Activated effector memory CD4-positive, alpha-beta T cell treated with anti-CD3 and anti-CD28 coated beads, Interleukin-2, amount 50 U/mL, for 16 hours (primary cell): ENCODE data around the gene RTEL1.
A peak's percentile ranks its signal among the peaks of the same experiment; 100 is the strongest.
"Not testable (repeated sequence)": the region's sequence is repeated elsewhere in the genome, so short reads cannot be mapped to it uniquely, and the experiment has no call there.

Experiments
- DNase-seq: peaks from one replicate; pipeline ENCODE4 v3.0.0-alpha.2; 2020

The RTEL1 gene

GRCh38 chr20:63701329-63702035, 43.4 kb downstream of the RTEL1 start:
- peak; percentile 62 for DNase-seq

- DNase-seq, result peak; percentile 57
Measured at GRCh38 chr20:63702036-63702665, 44.0 kb downstream of the RTEL1 start.

GRCh38 chr20:63702751-63703470, 44.8 kb downstream of the RTEL1 start:
- peak; percentile 60 for DNase-seq

DNA sequence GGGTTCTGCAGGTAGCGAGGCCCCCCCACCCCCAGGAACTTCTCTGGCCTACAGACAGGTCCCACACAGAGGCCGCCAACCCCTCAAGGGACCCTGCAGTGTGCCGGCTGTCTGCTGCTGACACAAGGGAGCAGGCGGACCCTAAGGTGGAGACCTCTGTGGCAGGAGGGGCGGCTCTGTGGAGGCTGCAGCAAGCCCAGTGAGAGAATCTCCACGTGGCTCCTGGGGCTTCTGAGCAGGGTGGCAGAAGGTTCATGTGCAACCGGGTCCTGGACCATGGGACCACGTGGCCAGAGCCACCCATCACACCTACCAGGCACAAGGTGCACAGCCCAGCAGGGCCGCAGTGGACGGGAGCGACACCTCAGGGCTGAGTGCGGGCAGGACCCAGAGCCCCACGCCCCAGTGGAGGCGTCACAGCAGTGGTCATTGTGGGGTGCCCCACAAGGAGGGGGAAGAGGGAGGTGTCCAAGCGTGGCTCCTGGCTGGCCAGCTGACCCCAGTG, 45.4 kb downstream of the RTEL1 start:
- peak; percentile 58 for DNase-seq

DNA sequence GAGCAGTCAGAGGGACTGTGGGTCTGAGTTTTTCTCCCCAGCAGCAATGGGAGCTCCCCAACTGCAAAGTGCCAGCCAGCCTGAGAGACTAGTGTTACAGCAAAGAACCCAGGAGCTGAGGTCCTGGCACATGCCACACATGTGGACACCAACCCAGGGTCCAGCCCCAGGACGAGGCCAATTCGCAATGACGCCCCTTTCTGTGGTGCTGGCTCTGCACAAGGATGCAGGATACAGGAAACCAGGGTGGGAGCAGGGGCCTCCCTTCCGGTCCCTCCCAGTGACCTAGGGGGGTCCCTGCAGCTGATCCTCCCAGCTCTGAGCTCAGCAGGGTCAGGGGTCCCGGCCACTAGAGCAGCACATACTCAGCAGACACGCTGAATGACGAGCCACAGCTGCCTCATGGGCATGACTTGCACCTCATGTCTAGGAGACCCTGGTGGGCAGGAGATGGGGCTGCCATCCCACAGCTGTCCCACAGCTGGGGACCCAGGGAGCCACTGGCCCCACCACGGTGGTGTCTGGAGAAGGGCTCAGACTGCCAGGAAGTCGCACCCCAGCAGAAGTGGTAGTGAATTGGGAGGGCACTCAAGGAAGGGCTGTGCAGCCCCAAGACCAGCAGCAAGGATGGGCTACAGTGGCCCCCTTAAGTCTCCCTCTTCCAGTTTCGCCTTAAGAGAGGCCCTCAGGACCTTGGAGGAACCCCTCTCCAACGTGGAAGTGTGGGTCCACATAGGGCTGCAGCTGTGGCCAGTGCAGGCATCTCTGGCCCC, 46.0 kb downstream of the RTEL1 start:
- peak; percentile 58 for DNase-seq

DNA sequence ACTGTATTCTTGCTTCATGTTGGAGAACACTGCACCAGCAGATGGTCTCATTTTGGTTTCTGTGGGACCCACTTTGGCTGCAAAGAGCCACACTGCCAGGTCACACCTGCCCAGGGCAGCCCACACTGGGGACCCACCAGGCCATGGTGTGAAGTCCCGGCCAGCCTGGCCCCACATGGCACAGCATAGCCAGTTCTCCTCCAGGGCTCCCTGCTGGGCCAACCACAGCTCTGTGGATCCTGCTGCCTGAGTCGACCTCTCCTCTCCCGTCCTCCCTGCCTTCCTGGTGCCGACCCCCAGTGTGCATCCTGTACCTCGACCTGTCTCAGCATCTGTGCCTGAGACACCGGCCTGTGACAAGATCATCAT, 46.6 kb downstream of the RTEL1 start:
- DNase-seq, result no peak

DNA sequence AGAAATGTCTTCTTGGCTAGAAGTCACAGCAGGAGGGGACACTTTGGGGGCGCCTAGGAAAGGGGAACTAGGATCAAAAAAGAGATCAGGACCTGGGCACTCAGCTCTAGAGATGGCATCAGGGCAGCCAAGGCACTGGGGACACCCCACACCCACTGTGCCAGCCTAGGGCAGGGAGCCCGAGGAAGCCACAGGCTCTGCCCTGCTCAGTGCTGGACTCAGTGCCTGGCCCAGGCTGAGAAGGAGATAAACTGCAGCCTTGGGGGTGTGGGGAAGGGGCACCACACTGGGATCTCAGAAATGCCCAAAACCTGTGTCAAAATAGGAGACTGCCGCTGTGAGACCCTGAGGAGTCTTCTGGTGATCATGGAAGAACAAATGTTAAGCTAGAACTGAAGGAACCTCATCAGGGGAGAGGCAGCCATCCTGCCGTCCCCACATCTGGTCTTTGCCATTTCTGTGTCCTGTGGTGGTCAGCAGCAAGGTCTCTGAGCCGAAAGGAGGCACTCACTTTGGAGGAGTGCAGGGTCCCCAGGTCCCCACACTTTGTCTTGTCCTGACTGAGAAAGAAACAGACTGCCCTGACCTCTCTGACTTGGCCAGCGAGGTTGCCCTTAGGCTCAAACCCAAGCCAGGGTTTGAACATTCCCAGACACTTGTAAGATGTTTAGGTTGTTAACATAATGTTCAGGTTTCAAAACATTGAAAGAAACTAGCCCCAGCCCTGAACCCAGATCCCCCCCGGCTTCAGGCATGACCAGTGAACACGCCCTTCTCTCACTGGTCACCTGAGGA, 47.3 kb downstream of the RTEL1 start:
- peak; percentile 30 for DNase-seq

- peak; percentile 61 for DNase-seq
Measured at GRCh38 chr20:63706027-63706695, 48.0 kb downstream of the RTEL1 start.

GRCh38 chr20:63706852-63707557, 48.9 kb downstream of the RTEL1 start:
- DNase-seq, result peak; percentile 88

GRCh38 chr20:63707558-63708300, 49.6 kb downstream of the RTEL1 start, which contains the start of the genes ARFRP1 and ZGPAT:
TSS of gene ARFRP1 (minus strand) at chr20:63707976. CDS start at chr20:63707091, 885 bp downstream.
TSS of gene ZGPAT (plus strand) at chr20:63708039. CDS start at chr20:63708581, 542 bp downstream.
- peak; percentile 96 for DNase-seq

DNA sequence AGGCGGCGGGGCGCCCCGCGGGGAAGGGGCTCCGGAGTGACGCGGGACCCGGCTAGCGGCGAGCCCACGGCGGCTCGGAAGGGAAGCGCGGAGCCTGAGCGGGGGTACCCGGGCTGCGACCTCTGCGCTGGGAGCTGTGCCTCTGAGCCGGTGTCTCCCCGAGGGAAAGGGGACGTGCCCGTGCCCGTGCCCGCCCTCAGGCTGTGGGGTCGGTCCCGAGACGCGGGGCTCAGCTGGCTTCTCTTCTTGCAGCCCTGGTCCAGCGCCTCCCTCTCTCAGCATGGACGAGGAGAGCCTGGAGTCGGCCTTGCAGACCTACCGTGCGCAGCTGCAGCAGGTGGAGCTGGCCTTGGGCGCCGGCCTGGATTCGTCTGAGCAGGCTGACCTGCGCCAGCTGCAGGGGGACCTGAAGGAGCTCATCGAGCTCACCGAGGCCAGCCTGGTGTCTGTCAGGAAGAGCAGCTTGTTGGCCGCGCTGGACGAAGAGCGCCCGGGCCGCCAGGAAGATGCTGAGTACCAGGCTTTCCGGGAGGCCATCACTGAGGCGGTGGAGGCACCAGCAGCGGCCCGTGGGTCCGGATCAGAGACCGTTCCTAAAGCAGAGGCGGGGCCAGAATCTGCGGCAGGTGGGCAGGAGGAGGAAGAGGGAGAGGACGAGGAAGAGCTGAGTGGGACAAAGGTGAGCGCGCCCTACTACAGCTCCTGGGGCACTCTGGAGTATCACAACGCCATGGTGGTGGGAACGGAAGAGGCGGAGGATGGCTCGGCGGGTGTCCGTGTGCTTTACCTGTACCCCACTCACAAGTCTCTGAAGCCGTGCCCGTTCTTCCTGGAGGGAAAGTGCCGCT, 50.4 kb downstream of the RTEL1 start:
- peak; percentile 72 for DNase-seq

DNA sequence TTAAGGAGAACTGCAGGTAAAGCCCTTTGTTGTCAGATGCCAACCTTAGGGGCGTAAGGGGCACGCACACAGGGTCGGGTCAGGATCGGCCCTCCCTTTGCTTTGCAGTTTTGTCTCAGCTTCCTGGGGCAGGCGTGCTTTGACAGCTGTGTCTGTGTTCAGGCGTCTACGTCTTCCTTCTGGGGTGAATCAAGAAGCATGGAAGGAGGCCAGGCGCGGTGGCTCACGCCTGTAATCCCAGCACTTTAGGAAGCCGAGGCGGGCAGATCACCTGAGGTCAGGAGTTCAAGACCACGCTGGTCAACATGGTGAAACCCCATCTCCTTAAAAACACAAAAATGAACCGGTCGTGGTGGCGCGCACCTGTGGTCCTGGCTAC, 51.0 kb downstream of the RTEL1 start:
- DNase-seq, result peak; percentile 62

GRCh38 chr20:63711085-63711645, 53.1 kb downstream of the RTEL1 start:
- peak; percentile 39 for DNase-seq

DNA sequence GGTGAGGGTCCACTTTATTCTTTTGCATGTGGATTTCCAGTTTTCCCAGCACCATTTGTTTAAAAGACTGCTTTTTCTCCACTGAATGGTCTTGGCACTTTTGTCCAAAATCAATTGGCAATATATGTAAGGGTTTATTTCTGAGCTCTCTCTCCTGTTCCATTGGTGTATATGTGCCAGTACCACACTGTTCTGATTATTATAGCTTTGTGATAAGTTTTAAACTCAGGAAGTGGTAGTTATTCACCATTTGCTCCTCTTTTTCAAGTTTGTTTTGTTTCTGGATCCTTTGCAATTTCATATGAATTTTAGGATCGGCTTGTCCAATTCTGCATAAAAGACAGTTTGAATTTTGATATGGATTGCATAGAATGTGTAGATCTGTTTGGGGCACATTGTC, 54.1 kb downstream of the RTEL1 start:
- DNase-seq, result no peak

- peak; percentile 2 for DNase-seq
Measured at GRCh38 chr20:63714858-63715257, 56.7 kb downstream of the RTEL1 start.

GRCh38 chr20:63718996-63719395, 60.9 kb downstream of the RTEL1 start:
- DNase-seq, result no peak

DNA sequence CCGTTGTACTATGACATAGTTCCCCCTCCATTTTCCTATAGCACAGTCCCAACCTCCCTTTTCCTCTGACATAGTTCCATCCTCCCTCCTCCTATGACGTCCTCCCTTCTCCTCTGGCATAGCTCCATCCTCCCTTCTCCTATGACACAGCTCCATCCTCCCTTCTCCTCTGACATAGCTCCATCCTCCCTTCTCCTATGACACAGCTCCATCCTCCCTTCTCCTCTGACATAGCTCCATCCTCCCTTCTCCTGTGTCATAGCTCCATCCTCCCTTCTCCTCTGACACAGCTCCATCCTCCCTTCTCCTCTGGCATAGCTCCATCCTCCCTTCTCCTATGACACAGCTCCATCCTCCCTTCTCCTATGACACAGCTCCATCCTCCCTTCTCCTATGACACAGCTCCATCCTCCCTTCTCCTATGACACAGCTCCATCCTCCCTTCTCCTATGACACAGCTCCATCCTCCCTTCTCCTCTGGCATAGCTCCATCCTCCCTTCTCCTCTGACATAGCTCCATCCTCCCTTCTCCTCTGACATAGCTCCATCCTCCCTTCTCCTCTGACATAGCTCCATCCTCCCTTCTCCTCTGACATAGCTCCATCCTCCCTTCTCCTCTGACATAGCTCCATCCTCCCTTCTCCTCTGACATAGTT, 65.0 kb downstream of the RTEL1 start:
- not testable (repeated sequence) for DNase-seq

DNA sequence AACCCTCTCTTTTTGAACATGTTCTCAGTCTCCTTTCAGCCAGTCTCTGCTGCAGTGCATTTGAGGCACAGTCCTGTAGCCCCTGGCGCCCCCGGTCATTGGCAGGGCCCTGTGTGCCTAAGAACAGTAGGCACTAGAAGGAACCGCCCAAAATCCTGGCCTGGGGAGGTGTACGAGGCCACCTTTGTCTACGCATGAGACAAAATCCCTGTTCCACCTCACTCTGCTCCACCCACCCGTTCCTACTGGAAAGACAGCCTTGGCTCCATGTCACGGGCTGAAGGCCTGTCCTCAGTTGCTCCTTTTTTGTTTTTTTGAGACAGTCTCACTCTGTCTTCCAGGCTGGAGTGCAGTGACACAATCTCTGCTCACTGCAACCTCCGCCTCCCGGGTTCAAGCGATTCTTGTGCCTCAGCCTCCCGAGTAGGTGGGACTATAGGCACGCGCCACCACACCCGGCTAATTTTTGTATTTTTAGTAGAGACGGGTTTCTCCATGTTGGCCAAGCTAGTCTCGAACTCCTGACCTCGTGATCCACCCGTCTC, 72.1 kb downstream of the RTEL1 start:
- peak; percentile 63 for DNase-seq
